ENCODE data around the gene IL17RB.

DNA sequence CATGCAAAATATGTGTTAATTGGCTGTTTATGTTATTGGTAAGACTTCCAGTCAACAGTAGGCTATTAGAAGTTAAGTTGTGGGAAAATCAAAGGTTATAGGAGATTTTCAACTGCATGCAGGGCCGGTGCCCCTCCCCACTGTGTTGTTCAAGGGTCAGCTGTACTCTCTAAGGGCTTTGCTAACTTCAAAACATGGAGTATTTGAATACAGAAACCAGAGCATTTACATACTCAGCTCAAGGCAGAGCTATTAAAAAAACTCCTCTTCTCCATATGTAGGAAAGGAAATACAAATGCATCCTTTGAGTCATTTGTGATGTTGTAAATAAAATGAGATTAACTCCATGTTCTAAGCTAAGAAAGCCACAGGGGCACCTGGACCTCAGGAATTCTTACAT lies 16.8 kb downstream of the IL17RB start:
- TF ChIP-seq GATA2 (IDR thresholded peaks at IDR 0.05; ENCODE audit: low read depth, low read length) (no peak), GATA3 (IDR thresholded peaks at IDR 0.05; ENCODE audit: low read depth, low read length) (no peak)
